ENCODE data around the gene PXN.

PXN gene

GRCh38 chr12:120264086-120264903 lies 1.2 kb downstream of the PXN start:
- POLR2A ChIA-PET = interaction anchor here (0.5 to 8.1 kb wide), 7 partner anchors 21 to 63 kb away, joined by 3 to 134 read pairs (median 24); partner anchors contain the start of genes RNU4-1, RNU4-2 and RPLP0
- CTCF ChIA-PET = interaction anchor here (1.2 to 26.2 kb wide), 4 partner anchors 18 to 65 kb away, joined by 3 to 1066 read pairs (median 268); partner anchors contain the start of gene RPLP0
- TF ChIP-seq CTCF (IDR thresholded peaks at IDR 0.05; ENCODE audit: insufficient read depth, low read length, missing control alignments) = no peak
- peak overlapping the region; percentile 81 for H3K4me3 ChIP-seq (ENCODE audit: low read depth, low read length)
- no peak for DNase-seq (ENCODE audit: low read depth, low spot score)

DNA sequence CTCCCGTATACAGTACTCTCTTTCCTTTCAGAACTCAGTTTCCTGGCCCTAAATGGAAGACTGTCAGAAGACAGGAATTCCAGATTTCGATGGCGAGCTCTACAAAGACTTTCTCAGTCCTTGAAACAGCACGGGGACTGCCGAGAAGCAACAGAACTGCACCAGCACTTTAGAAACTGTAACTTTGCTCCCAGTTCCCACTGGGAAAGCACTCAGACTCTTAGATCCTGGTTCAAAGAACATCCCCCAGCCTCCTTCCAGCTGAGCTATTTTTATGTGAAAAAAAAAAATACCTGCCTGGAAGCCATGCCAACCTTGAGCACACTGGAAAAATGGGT lies 1.8 kb downstream of the PXN start:
- ChIA-PET POLR2A (interaction anchor here (0.5 to 8.1 kb wide), 8 partner anchors 20 to 66 kb away, joined by 3 to 134 read pairs (median 6); partner anchors contain the start of genes RNU4-1, RNU4-2 and RPLP0), CTCF (interaction anchor here (0.9 to 26.2 kb wide), 4 partner anchors 17 to 64 kb away, joined by 3 to 1066 read pairs (median 268); partner anchors contain the start of genes RPLP0 and SIRT4)
- no peak for TF ChIP-seq CTCF (IDR thresholded peaks at IDR 0.05; ENCODE audit: insufficient read depth, low read length, missing control alignments)
- DNase-seq (ENCODE audit: low read depth, low spot score) = no peak
- H3K4me3 ChIP-seq (ENCODE audit: low read depth, low read length) = peak overlapping the region; percentile 81

DNA sequence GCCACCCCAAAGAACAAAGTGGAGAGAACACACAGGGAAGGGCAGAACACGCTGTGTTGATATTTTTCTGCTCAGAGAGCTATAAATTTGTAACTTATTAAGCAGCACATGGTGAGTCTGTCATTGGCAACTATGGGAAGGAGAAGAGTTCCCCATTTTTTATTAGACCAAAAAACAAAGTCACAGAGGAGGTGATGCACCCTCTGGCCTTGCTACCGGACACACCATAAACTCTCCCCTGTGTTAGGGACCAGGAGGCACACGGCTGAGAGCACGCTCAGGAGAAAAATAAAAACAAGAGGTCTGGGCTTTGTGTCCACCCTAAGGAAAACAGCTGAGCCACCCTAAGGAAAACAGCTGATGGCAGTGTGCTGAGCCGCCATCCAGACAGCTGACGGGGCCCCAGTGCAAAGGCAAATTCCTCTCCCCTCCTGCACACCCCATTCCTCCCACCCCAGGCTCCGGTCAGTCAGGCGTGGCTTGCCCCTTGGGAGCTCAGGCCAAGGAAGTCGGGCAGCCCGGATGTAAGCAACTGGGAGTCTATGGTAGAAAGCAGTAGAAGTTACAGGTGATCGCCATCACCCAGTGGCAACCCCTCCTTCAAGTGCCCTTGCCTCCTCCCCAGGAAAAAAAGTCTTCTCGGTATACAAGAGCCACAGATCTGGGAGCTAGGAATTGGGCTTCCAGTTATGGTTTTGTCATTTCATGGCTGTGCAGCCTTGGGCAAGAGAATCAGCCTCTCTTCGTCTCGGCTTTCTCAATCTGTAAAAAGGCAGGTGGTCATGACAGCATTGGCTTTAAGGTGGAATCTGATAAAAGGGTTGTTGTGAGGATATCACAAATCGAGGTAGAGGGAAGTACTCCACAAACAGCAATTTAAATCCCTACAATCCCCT lies 2.4 kb downstream of the PXN start:
- no peak for DNase-seq (ENCODE audit: low read depth, low spot score)
- no peak for TF ChIP-seq CTCF (IDR thresholded peaks at IDR 0.05; ENCODE audit: insufficient read depth, low read length, missing control alignments)
- ChIA-PET POLR2A (interaction anchor here (0.6 to 8.1 kb wide), 7 partner anchors 19 to 65 kb away, joined by 3 to 134 read pairs (median 6); partner anchors contain the start of genes RNU4-1, RNU4-2 and RPLP0), CTCF (interaction anchor here (0.7 to 26.2 kb wide), 6 partner anchors 9 to 64 kb away, joined by 3 to 1066 read pairs (median 64); partner anchors contain the start of genes RPLP0 and SIRT4)
- H3K4me3 ChIP-seq (ENCODE audit: low read depth, low read length) = peak overlapping the region; percentile 81

- ChIA-PET POLR2A (interaction anchor here (0.6 to 8.1 kb wide), 9 partner anchors 15 to 64 kb away, joined by 3 to 134 read pairs (median 6); partner anchors contain the start of genes RNU4-1, RNU4-2 and RPLP0), CTCF (interaction anchor here (0.7 to 26.2 kb wide), 5 partner anchors 10 to 63 kb away, joined by 3 to 1066 read pairs (median 125); partner anchors contain the start of gene RPLP0)
- DNase-seq (ENCODE audit: low read depth, low spot score) = no peak
- H3K4me3 ChIP-seq (ENCODE audit: low read depth, low read length) = peak overlapping the region; percentile 81
- TF ChIP-seq CTCF (IDR thresholded peaks at IDR 0.05; ENCODE audit: insufficient read depth, low read length, missing control alignments) = no peak
Measured at GRCh38 chr12:120261951-120262851, 3.3 kb downstream of the PXN start.

DNA sequence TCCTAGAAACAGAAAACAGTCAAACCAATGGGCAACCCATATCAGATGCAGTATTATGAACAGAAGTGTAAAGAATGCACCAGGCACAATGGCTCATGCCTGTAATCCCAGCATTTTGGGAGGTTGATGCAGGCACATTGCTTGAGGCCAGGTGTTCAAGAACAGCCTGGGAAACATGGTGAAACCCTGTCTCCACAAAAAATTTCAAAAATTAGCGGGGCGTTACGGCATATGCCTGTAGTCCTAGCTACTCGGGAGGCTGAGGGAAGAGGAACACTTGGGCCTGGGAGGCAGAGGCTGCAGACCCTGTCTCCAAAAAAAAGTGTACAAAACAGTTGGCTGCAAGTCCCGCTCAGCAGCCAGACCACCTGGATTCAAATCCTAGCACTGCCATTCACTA lies 4.9 kb downstream of the PXN start:
- ChIA-PET POLR2A (interaction anchor here (0.7 to 8.1 kb wide), 5 partner anchors 26 to 60 kb away, joined by 4 to 134 read pairs (median 34); partner anchors contain the start of genes RNU4-1, RNU4-2 and RPLP0), CTCF (interaction anchor here (9.5 to 26.2 kb wide), 3 partner anchors 14 to 61 kb away, joined by 125 to 1066 read pairs (median 412); partner anchors contain the start of gene RPLP0)
- no peak for TF ChIP-seq CTCF (IDR thresholded peaks at IDR 0.05; ENCODE audit: insufficient read depth, low read length, missing control alignments)
- DNase-seq (ENCODE audit: low read depth, low spot score) = no peak
- H3K4me3 ChIP-seq (ENCODE audit: low read depth, low read length) = no peak overlapping the region
